ENCODE measurements around the gene ARID1B.

DNA sequence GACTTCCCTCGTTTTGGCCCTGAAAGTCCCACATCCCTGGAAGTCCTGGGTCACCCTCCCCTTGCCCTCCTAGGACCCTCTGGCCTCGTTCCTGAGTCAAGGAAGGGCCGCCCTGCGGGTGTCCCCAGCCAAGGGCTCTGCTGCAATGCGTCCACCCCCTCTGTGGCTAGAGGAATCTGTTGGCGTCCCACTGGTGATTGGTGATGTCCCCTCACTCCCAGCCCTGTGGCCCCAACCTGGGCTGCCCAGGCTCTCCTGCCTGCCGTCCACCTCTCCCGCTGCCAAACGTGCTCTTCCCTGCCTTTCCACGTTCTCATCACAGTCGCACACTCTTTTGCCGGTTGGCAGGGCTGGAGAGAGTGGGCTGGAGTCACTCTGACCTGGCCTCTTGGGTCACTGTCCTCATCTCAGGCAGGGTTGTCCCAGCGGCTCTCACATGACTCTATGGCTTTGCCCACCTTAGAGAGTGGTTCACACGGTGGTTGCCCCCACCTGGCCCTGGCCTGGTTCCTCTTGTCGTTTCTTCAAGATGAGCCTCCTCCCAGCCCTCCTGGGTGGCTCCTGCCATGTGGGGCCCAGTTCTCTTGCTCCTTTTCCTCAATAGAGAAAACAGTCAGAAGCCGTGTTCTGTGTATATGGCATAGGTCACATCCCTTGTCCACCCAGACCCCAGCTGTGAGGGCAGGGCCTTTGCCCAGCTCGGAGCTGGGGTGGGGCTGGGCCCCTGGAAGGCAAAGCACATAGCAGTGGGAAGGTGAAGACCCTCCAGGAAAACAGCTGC, 445.2 kb downstream of the ARID1B start:
- no peak for TF ChIP-seq EP300 (IDR thresholded peaks at IDR 0.05; ENCODE audit: borderline replicate concordance in 1 of 2, control insufficient read depth in 1 of 2, low read depth in 2 of 2, low read length in 2 of 2)
- TF ChIP-seq, protein P1, sequence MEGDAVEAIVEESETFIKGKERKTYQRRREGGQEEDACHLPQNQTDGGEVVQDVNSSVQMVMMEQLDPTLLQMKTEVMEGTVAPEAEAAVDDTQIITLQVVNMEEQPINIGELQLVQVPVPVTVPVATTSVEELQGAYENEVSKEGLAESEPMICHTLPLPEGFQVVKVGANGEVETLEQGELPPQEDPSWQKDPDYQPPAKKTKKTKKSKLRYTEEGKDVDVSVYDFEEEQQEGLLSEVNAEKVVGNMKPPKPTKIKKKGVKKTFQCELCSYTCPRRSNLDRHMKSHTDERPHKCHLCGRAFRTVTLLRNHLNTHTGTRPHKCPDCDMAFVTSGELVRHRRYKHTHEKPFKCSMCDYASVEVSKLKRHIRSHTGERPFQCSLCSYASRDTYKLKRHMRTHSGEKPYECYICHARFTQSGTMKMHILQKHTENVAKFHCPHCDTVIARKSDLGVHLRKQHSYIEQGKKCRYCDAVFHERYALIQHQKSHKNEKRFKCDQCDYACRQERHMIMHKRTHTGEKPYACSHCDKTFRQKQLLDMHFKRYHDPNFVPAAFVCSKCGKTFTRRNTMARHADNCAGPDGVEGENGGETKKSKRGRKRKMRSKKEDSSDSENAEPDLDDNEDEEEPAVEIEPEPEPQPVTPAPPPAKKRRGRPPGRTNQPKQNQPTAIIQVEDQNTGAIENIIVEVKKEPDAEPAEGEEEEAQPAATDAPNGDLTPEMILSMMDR (IDR thresholded peaks at IDR 0.05 in 2 of 3, conservative IDR thresholded peaks at IDR 0.05 in 1 of 3; ENCODE audit: control insufficient read depth in 2 of 3, extremely low read depth in 1 of 3, insufficient read depth in 1 of 3, low read depth in 3 of 3, low read length in 3 of 3) = no peak
- TF ChIP-seq RBBP5 (conservative IDR thresholded peaks at IDR 0.05) = no peak
- no peak for TF ChIP-seq EED (IDR thresholded peaks at IDR 0.05; ENCODE audit: low read depth)

Measured in GM12878 (cell line).